H1 (cell line): ENCODE data around the gene SBF1.

Source experiments
- CHD2 ChIP-seq: IDR thresholded peaks from 2 replicates; pipeline ENCODE4 v1.6.1; 2012; ENCODE audit warnings: low read length, improper control_type of control experiment
- YY1 ChIP-seq: IDR thresholded peaks from 2 replicates; pipeline ENCODE4 v1.6.1; 2011; ENCODE audit warnings: low read depth, mild to moderate bottlenecking, low read length

DNA sequence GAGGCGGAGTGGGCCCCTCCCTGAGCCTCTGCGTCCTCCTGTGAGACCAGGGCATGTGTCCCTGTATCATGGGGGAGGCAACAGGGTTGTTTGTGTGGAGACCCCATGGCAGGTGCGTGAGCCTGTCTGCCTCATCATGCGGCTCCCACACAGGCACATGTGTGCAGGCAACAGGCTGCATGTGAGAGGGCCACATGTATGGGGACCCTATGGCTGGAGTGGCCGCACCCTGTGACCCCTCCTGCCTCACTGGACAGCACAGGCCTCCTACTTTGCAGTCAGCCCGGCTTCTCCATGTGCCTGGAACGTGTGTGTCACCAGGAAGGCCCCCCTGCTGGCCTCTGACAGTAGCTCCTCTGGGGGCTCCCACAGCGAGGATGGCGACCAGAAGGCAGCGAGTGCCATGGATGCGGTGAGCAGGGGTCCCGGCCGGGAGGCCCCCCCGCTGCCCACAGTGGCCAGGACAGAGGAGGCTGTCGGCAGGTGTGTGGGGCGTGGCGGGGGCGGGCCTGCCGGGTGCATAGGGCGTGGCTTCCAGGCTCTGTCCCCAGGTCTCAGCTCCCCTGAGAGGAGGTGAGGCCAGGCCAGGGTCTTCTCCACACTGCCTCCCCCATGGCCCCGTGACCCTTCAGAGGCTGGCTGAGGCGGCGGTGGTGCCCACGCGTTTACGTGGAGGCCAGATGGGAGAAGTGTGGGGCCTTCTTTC lies 34.1 kb downstream of the SBF1 start:
- TF ChIP-seq YY1 (no peak), CHD2 (no peak)
